HG02884 (cell line): Measurements from ENCODE around the gene LRP1.
"Not testable (repeated sequence)": the region's sequence is repeated elsewhere in the genome, so short reads cannot be mapped to it uniquely, and the experiment has no call there.

Experiments used
- ATAC-seq: cut with Tn5 transposase; IDR thresholded peaks from one replicate; pipeline ENCODE4 v1.9.1; 2021; ENCODE audit warnings: mild to moderate bottlenecking, moderate library complexity; ENCODE audit not compliant: unreplicated experiment

Gene LRP1

GRCh38 chr12:57110104-57111030 is 17.9 kb upstream of the LRP1 start:
- peak; percentile 46 for ATAC-seq

- no peak for ATAC-seq
These were observed 17.1 kb upstream of the LRP1 start, which contains the start of gene STAT6 for GRCh38 chr12:57111031-57111734. STAT6 (minus strand) TSS chr12:57111362; CDS start chr12:57108278, 3,084 bp downstream.

- ATAC-seq = peak; percentile 58
These were observed 15.6 kb upstream of the LRP1 start for GRCh38 chr12:57112492-57113294.

- no peak for ATAC-seq
These were observed 11.6 kb upstream of the LRP1 start for GRCh38 chr12:57116580-57117281.

DNA sequence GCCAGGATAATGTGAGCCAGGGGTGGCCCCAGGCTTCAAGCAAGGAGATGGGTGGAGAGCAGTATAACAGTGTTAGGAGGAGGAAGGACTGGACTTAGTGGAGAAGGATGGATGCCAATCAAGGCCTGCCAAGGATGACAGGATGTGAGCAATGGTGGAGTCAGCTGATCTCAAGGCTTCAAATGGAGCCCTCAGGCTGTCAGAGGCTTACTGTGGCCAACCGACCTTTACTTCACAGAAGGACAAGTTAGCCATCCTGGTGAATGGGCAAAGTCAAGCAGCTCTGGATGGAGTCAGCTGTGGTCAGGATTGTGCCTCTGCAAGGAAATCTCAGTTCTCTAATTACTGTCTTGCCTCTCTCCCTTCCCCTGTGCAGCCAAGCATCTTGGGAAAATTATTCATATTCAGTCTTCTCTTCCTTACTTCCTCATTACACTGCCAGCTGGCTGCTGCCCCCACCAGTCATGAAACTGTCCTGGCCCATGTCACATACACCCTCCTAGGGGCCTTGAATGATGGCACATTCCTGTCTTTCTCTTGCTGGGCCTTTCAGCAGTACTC is 9.5 kb upstream of the LRP1 start:
- no peak for ATAC-seq

DNA sequence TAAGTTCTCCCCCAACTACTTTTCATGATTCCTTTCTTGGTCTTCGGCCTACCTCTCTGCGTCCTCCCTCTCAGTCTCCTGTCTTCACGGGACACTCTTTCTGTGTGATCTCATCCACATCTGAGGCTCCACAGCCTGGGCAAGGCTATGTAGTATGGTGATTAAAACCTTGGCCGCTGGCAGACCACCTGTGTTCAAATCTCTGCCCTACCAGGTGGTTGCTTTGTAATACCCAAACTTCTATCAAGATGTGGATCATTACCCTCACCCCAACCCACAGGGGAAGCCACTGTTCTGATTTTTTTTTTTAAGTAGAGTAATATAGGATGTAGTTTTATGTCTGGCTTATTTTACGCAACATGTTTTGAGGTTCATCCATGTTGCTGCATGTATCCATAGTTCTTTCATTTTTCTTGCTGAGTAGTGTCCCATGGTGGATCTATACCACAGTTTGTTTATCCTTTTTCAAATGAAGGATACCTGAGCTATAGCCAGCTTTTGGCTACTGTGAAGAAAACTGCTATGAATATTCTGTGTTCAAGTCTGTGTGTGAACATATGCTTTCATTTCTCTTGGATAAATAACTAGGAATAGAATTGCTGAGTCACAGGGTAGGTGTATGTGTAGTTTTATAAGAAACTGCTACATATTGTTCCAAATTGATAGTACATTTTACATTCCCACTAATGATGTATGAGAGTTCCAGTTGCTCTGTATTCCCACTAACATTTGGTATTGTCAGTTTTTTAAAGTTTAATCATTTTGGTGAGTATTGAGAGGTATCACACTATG is 8.8 kb upstream of the LRP1 start:
- ATAC-seq = no peak

- ATAC-seq = not testable (repeated sequence)
These were observed 7.6 kb upstream of the LRP1 start for GRCh38 chr12:57120718-57121117.

GRCh38 chr12:57123813-57124212 is 4.5 kb upstream of the LRP1 start:
- ATAC-seq = no peak

- ATAC-seq = no peak
These were observed 3.9 kb upstream of the LRP1 start for GRCh38 chr12:57124261-57124877.

GRCh38 chr12:57126061-57126460 is 2.2 kb upstream of the LRP1 start:
- no peak for ATAC-seq

DNA sequence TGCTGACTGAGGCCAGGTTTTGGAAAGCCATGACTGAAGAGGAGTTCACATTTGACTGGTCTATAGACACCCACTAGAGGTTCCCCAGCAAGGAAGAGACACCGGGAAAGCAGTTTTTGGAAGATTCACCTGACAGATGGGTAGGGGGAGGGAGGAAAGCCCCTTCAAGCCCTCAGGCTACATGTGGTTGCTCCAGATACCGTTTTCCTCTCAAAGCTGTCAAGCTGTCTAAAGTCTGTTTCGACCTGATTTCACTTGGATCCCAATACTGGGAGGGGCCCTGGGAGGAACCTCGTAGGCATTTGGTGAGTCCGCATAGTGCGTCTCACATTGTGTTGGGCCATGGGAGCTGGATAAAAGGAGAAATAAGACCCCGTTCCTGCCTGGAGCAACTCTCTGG is 1.7 kb upstream of the LRP1 start:
- ATAC-seq = no peak

DNA sequence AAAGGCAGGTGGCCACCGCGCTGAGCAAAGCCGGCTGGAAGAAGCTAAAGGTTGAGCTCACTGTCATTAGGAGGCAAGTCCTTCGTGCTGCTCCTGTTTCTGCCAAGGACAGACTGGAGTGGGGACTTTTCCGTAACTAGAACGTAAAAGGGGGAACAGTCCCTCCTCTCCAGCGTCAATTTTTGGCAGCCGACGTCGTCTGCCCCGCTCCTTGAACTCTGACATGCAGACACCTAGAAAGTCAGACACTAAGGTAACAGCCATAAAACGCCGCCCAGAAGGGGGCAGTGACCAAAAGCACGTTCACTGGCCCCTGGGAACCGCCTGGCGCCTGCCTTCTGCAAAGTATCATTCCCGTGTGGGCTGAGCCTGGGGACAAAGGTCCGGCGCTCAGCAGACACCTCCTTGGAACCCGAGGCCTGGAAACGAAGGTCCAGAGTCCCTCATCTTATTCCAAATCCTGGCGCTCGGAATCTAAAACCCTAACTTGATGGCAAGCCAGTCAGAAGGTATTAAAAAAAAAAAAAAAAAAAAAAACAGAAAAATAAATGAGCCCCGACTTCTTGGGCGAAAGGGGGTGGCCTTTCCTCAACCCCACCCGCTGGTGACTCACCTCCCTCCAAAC is 1.1 kb upstream of the LRP1 start:
- no peak for ATAC-seq

DNA sequence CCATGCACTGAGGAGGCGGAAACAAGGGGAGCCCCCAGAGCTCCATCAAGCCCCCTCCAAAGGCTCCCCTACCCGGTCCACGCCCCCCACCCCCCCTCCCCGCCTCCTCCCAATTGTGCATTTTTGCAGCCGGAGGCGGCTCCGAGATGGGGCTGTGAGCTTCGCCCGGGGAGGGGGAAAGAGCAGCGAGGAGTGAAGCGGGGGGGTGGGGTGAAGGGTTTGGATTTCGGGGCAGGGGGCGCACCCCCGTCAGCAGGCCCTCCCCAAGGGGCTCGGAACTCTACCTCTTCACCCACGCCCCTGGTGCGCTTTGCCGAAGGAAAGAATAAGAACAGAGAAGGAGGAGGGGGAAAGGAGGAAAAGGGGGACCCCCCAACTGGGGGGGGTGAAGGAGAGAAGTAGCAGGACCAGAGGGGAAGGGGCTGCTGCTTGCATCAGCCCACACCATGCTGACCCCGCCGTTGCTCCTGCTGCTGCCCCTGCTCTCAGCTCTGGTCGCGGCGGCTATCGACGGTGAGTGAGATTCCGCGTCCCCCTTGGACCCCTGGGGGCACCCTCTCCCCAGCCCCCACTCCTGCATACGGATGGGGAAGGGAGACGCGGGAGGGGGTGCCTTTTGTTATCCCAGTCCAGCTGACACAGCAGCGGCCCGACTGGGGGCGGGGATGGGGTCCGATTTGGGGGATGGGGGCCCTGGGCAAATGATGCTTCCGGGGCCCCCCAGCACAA is 400 bp downstream of the LRP1 start:
- ATAC-seq = no peak

DNA sequence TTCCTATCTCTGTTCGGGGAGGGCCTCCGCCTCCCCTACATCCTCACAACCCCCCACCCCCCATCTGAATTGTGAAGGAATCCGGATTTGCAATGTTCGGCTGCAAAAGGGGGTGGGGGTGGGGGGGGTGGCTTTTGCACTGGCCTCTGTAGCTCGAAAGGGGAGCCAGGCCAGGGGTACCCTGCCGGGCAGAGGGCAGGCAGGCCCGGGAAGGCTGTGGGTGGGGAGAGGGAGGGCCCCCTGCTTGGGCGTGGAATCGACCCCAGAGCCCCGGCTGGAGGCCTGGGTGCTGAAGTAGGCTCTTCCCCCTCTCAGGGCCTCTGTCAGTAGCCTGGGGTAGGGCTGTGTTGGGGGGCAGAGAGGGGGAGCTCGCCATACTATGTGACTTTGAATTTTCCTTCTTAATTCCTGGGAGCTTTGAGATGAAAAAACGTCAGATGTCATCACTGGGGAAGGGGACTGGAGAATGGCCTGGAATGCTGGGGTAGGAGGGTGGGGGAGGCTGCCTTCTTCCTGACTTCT is 1.1 kb downstream of the LRP1 start:
- no peak for ATAC-seq

- no peak for ATAC-seq
These were observed 1.6 kb downstream of the LRP1 start for GRCh38 chr12:57129889-57130288.

- ATAC-seq = no peak
These were observed 2.7 kb downstream of the LRP1 start for GRCh38 chr12:57130941-57131340.

- no peak for ATAC-seq
These were observed 3.8 kb downstream of the LRP1 start for GRCh38 chr12:57131896-57132744.
